PFSK-1 (cell line): ENCODE results near the gene UNC119.

ENCODE experiments used
- FOXP2 ChIP-seq: optimal IDR thresholded peaks from 2 replicates; pipeline ENCODE3; 2011; ENCODE audit warnings: borderline replicate concordance, control low read depth, inconsistent platforms; ENCODE audit not compliant: insufficient read depth; ENCODE audit errors: extremely low read length, extremely low read depth
- POLR2AphosphoS5 ChIP-seq: IDR thresholded peaks from 2 replicates; pipeline ENCODE4 v1.6.1; 2012; ENCODE audit warnings: low read depth, mild to moderate bottlenecking, control low read depth, low read length, moderate library complexity

GRCh38 chr17:28599311-28600184 lies 47.1 kb upstream of the UNC119 start:
- TF ChIP-seq POLR2AphosphoS5 = no peak; the same call in 1 of the 2 replicates
- TF ChIP-seq FOXP2 = no peak
